ENCODE results near the gene PDE5A.

DNA sequence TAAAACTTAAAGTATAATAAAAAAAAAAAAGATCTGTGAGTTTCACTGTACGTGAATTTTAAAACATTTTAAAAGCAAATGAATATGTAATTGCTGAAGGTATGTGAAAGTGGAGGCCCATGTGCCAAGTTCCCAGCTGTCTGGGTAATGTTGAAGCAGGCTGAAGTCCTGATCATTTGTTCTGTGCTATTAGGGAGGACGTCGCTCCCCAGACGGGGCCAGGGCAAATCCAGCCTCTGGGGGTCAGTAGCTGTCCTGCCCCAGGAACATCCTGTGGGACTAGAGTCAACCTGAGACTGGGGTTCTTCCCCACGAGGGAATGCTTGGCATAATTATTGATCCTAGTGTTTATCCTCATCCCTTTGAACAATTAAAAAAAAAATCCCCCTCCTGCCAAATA is 48.8 kb downstream of the PDE5A start:
- TF ChIP-seq, protein P1, sequence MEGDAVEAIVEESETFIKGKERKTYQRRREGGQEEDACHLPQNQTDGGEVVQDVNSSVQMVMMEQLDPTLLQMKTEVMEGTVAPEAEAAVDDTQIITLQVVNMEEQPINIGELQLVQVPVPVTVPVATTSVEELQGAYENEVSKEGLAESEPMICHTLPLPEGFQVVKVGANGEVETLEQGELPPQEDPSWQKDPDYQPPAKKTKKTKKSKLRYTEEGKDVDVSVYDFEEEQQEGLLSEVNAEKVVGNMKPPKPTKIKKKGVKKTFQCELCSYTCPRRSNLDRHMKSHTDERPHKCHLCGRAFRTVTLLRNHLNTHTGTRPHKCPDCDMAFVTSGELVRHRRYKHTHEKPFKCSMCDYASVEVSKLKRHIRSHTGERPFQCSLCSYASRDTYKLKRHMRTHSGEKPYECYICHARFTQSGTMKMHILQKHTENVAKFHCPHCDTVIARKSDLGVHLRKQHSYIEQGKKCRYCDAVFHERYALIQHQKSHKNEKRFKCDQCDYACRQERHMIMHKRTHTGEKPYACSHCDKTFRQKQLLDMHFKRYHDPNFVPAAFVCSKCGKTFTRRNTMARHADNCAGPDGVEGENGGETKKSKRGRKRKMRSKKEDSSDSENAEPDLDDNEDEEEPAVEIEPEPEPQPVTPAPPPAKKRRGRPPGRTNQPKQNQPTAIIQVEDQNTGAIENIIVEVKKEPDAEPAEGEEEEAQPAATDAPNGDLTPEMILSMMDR (IDR thresholded peaks at IDR 0.05; ENCODE audit: insufficient read depth, low read length, poor library complexity, severe bottlenecking), result no peak
- TF ChIP-seq EZH2phosphoT487 (conservative IDR thresholded peaks at IDR 0.05; ENCODE audit: low read length), result no peak
